GM19193 (cell line): ENCODE data around the gene TMPRSS4.

Experiments used
- POLR2A ChIP-seq: IDR thresholded peaks from 4 replicates; pipeline ENCODE4 v1.6.1; 2011; ENCODE audit not compliant: insufficient read depth, insufficient read length; ENCODE audit errors: extremely low read depth

TMPRSS4 gene

GRCh38 chr11:118086913-118087768 lies 10.3 kb downstream of the TMPRSS4 start, which contains the start of gene SMIM35:
Gene SMIM35, minus strand, starts transcription at chr11:118086963. Its CDS starts 206 bp downstream, at chr11:118086757.
- no peak for TF ChIP-seq POLR2A

DNA sequence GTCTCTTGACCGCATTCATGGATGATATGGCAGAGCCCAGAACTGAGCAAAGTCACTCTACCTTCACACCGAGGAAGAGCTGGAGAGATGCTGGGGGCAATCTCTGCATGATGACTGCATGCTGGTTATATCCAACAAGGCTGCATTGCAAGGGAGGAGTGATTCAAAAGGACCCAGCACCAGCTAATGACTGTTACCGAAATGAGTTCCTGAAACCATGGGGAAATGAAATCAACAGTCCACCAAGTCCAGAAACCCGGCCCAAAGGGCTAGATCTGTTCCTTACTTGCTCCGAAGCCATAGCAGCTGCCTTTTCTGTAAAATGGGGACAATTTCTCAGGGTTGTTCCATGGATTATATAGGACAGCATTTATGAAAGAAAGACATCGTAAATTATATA lies 11.1 kb downstream of the TMPRSS4 start:
- no peak for TF ChIP-seq POLR2A

- no peak for TF ChIP-seq POLR2A
Measured at GRCh38 chr11:118088531-118088930, 11.7 kb downstream of the TMPRSS4 start.

DNA sequence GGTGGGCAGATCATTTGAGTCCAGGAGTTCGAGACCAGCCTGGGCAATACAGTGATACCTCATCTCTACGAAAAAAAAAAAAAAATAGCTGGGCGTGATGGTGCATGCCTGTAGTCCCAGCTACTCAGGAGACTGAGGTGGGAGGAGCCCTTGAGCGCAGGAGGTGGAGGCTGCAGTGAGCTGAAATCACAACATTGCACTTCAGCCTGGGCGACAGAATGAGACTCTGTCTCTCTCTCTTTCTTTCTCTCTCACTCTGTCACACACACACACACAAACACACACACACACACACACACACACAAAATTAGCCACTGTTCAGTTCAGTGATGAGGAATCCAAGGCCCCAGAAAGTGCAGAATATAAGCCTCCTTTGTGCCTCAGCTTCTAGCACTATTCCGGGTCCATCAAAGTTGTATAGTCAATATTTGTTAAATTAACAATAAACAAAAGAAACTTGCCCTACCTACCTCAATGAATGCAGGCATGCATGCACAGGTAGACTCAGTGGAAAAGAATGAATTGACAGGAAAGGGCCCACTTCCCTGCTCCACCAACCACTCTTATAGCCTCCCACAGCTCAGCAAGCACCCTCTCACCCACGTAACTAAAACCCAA lies 13.8 kb downstream of the TMPRSS4 start:
- TF ChIP-seq POLR2A, result no peak

GRCh38 chr11:118091690-118092089 lies 14.8 kb downstream of the TMPRSS4 start:
- no peak for TF ChIP-seq POLR2A

- no peak for TF ChIP-seq POLR2A
Measured at GRCh38 chr11:118092907-118093571, 16.2 kb downstream of the TMPRSS4 start.

DNA sequence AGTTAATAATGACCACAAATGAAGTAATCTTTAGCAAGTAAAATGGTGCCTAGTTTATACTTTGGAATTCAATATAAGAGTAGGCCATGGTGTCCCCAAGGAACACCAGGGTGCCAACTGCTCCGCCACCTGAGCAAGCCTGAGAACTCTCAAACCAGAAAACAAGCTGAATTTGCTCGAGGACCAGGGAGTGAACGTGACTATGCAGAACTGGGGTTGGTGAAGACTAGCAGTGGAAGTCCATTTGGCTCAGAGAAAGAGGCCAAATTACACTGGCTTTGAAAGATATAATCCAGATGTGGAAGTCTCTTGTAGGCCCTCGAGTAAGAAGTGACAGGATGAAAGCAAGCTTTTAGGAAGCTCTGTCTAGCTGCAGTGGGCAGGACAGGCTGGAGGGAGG lies 18.6 kb downstream of the TMPRSS4 start:
- TF ChIP-seq POLR2A, result no peak

GRCh38 chr11:118095967-118096367 lies 19.1 kb downstream of the TMPRSS4 start:
- no peak for TF ChIP-seq POLR2A

- no peak for TF ChIP-seq POLR2A
Measured at GRCh38 chr11:118098996-118099837, 22.3 kb downstream of the TMPRSS4 start.

- TF ChIP-seq POLR2A, result no peak
Measured at GRCh38 chr11:118099838-118100556, 23.1 kb downstream of the TMPRSS4 start.

GRCh38 chr11:118100691-118101232 lies 23.9 kb downstream of the TMPRSS4 start:
- TF ChIP-seq POLR2A, result no peak

DNA sequence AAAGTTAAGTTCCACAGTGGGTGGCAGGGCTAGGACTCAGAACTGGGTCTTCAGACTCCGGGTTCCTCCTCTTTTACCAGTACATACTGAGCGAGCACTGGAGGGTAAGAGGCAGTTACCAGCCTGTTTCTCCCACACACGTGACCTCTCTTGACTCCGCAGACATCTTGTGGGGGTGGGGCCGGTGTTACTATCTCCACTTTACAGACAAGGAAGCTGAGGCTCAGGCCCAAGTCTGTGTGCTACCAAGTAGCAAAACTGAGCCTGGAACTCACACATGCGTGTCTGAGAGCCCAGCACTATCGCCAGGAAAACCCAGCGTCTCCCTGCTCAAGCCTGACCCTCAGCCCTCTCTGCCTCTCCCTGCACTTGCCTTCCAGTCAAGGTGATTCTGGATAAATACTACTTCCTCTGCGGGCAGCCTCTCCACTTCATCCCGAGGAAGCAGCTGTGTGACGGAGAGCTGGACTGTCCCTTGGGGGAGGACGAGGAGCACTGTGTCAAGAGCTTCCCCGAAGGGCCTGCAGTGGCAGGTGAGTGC lies 25.9 kb downstream of the TMPRSS4 start:
- no peak for TF ChIP-seq POLR2A

GRCh38 chr11:118104491-118104890 lies 27.6 kb downstream of the TMPRSS4 start:
- TF ChIP-seq POLR2A, result no peak
